OCI-LY1 (cell line): Measurements from ENCODE around the gene TUBB2B.

Experiments used
- EZH2 ChIP-seq: fragments of 200-600 bp; sonication (generic), shearing (Covaris generic); IDR thresholded peaks from 2 replicates; pipeline ENCODE4 v1.8.0; 2017; ENCODE audit warnings: borderline replicate concordance, mixed run types, mild to moderate bottlenecking, antibody characterized with exemption, low read length, moderate library complexity, mixed read lengths
- TF ChIP-seq, protein P1 (sequence below): fragments of 200-600 bp; sonication (generic), shearing (Covaris generic); IDR thresholded peaks from 2 replicates; pipeline ENCODE4 v1.5.1; 2017; ENCODE audit warnings: mild to moderate bottlenecking, antibody characterized with exemption, low read length, moderate library complexity, mixed read lengths

DNA sequence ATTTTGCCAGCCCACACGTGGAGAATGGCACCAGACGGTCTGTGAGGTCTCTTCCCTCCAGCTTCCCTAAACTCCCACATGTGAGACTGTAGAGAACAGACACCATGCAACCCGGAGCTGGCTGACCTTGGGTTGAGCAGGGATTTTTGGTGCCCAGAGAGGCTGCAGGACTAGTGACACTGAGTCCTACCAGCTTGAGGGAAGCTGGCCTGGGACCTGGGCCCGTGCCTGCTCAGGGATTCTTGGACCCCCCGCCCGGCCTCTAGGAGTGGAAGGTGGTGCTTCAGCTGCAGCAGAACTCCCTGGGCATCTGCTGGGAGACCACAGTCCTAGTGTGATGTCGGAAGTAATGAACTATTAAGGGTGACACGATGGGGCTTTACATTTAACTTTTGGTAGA, 34.5 kb upstream of the TUBB2B start:
- TF ChIP-seq, protein P1, sequence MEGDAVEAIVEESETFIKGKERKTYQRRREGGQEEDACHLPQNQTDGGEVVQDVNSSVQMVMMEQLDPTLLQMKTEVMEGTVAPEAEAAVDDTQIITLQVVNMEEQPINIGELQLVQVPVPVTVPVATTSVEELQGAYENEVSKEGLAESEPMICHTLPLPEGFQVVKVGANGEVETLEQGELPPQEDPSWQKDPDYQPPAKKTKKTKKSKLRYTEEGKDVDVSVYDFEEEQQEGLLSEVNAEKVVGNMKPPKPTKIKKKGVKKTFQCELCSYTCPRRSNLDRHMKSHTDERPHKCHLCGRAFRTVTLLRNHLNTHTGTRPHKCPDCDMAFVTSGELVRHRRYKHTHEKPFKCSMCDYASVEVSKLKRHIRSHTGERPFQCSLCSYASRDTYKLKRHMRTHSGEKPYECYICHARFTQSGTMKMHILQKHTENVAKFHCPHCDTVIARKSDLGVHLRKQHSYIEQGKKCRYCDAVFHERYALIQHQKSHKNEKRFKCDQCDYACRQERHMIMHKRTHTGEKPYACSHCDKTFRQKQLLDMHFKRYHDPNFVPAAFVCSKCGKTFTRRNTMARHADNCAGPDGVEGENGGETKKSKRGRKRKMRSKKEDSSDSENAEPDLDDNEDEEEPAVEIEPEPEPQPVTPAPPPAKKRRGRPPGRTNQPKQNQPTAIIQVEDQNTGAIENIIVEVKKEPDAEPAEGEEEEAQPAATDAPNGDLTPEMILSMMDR = no peak
- TF ChIP-seq EZH2 = no peak
